T-helper 22 cell (primary cell): ENCODE measurements around the gene ZBTB17.
A peak's percentile ranks its signal among the peaks of the same experiment; 100 is the strongest.

Experiments used
- DNase-seq: peaks from one replicate; pipeline ENCODE4 v3.0.0-alpha.2; 2020; ENCODE audit warnings: low read depth

Gene ZBTB17

DNA sequence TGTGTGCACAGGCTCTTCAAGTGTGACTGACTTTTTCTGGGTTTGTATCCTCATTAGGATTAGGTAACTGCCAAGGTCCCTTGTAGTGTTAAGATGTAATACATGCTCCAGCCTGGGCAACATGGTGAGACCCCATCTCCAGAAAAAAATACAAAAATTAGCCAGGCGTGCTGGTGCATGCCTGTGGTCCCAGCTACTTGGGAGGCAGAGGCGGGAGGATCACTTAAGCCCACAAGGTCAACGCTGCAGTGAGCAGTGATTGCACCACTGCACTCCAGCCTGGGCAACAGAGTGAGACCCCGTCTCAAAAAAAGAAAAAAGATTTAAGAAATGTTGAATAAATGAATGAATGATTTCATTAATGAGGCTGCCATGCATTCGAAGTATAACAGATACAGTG, 15.1 kb downstream of the ZBTB17 start:
- no peak for DNase-seq

DNA sequence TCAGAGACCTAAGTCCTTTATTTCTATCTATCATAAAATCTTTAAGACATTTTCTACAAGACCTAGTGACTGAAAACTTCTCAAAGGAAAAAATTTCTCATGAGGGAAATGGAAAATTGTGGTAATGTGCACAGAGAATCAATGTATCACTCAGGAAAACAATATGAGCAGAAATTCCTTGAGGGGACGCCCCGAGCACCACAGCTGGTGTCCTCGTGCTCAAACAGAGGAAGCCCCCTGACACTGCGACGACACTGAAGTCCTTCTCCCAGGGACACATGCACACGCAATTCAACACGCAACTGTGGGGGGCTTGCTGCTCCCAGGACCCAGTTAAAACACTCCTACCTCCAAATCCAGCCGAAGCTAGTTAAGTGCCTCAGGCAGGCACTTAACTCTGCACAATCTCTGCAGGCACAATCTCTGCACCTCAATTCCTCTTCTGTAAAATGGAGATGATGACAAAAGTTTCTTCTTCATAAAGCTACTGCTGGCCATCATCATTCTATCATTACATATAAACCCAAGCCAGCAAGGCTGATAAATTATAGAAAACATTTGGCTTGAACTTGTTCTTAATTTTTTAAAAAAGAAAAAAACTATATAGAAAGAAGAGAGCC, 16.0 kb downstream of the ZBTB17 start:
- DNase-seq = no peak

DNA sequence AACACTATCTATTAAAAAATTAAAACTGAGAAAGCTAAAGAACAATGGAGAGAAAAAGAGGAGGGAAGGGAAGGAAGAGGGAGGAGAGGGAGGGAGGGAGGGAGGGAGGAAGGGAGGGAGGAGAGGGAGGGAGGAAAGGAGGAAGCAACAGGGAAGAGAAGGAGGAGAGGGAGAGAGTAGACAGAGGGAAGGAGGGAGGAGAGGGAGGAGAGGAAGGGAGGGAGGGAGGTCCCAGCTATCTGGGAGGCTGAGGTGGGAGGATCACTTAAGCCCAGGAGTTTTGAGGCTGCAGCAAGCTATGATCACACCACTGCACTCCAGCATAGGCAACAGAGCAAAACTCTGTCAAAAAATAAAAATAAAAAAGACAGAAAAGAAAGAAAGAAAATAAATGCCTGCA, 16.5 kb downstream of the ZBTB17 start:
- no peak for DNase-seq

DNA sequence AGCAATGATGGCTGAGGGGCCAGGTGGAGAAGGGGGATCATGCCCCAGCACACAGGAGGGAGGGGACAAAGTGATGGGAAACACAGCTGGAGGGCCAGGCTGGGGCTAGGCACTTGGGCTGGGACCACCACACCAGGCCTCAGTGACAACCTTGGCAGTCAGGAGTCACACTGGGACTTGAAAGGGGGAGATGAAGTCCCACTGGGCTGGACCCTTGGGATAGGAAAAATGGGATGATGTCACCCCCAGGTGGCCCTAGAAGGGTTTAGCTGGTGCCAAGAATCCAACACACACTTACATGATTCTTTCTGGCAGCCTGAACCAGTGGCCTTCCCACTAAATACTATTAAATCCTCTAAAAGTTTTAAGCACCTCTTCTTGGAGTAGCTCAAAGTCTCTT, 17.1 kb downstream of the ZBTB17 start:
- DNase-seq = no peak

DNA sequence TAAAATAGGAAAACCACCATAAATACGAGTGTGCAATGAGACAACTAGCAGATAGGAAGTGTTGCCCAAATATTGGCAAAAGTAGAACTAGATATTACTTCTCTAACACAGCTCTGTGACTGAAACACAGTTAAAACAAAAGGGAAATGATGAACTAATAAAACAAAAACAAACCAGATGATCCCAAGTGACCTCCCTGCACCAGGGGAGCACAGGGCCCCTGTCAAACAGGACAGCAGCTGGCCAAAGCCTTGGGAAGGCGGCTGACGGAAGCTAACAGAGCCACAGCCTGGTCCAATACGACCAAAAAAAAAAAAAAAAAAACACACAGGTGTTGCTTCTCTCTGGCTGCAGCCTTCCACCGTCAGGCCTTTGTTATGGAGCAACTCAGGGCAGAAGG, 17.8 kb downstream of the ZBTB17 start:
- DNase-seq = no peak

DNA sequence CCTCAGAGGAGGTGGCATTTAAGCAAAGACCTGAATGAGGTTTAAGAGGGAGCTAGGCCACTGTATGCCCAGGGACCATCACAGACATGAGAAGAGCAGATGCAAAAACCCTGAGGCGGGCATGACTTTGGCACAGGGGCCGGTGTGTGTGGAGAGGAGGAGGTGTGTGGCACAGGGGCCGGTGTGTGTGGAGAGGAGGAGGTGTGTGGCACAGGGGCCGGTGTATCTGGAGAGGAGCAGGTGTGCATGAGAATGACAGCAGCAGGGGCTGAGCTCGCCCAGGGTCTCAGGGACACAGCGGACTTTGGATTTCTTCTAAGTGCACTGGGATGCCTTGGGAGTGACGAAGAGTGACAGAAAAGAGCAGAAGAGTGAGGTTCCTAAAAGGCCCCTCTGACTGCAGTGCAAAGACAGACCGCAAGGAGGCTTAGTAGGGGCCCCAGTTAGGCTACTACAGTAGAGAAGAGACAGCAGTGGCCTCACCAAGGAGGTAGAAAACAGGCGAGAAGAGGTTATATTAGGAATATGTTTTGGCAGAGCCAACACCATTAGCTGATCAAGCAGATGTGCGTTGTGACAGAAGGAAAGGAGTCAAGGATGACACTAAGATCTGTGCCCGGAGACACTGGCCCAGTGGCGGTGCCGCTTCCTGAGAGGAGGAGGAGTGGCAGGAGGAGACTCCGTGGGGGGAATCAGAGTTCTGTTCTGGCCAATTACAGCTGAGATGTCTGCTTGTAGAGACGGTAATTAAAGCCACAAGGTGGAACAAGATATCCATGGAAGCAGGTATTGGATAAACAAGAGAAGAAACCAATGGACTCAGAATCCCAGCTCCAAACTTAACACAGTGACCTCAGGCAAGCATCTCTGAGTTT, 18.4 kb downstream of the ZBTB17 start:
- DNase-seq = no peak

DNA sequence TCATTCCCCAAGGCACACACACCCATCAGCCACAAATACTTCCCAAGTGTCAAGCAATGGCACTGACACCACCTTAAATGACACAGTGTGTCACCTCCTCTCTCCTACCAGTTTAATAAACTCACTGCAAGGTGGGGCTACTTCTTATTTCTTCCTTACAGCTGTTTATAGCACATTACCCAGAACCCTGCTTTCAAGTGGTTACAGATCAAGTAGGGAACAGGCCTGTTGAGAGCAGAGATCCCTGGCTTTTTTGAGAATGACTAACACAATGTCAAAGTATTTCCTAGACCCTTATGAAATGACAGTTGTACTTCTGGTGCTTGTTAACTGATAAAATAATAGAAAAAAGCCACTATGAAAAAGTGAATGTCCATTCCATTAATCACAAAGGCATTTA, 19.8 kb downstream of the ZBTB17 start:
- DNase-seq = no peak

DNA sequence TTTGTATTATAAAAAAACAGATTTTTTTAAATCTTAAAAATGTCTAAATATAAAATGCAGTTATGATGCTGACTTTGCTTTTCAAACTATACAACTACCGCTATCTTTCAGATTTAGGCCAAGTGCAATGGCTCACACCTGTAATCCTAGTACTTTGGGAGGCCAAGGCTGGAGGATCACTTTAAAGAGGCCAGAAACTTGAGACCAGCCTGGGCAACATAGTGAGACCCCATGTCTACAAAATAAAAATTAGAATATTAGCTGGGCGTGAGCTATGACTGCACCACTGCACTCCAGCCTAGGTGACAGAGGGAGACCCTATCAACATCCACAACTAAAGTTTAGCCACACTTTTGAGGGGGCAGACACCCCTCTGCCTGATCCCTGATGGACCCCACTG, 20.3 kb downstream of the ZBTB17 start:
- DNase-seq = no peak

DNA sequence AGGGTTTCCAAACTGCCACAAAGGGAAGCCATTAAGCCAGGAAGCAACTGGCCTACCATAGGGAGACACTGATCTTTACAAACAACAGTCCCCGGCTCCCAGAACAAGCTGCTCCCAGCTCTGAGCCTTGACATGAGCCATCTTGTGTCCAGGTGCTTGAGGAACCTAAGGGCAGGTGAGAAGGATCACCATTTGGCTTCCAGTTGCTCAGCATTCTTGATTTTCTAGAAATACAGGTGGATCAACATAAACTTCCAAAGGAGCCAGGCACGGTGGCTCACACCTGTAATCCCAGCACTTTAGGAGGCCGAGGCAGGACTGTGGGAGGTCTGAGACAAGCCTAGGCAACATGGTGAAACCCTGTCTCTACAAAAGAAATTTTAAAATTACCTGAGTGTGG, 21.6 kb downstream of the ZBTB17 start:
- no peak for DNase-seq

DNA sequence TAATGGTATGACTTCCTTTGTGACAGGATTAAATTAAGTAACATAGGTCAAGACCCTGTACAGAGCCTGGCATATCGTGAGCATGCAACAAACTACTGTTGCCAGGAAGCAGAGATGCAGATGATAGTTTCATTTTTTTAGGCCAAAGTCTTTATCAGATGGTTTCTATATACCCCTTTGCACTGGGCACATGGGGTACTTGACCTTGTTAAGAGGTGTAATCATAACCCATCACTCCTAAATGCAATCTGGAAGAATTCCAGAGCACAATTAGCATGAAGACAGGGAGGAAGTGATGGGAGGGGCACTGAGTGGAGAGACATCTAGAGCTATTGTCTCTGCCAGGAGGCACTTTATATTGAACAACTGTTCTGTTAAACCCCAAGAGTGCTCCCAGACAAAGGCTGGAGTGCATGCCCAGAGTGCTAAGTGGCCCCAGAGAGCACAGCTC, 22.1 kb downstream of the ZBTB17 start:
- DNase-seq = no peak

DNA sequence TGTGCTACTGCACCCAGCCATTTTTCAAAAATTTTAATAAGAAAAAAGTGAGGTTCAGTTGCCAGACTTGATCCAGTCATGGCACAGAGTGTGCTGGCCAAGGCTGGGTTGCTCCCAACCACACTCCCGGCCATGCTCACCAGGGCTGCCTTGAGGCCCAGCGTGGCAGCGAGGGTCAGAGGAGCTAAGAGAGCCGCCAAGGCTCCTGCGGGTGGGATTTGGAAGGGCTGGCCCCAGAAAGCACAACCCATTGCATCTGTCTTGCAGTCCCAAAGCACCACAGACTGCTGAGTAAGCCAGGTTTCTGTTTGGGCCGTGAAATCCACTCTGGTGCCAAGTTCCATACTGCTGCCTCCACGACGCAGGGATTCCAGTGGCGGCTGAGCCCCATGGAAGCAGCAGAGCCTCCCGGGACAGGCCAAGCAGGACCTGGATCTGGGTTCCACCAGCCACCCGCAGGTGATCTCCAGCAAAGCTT, 22.6 kb downstream of the ZBTB17 start:
- no peak for DNase-seq

DNA sequence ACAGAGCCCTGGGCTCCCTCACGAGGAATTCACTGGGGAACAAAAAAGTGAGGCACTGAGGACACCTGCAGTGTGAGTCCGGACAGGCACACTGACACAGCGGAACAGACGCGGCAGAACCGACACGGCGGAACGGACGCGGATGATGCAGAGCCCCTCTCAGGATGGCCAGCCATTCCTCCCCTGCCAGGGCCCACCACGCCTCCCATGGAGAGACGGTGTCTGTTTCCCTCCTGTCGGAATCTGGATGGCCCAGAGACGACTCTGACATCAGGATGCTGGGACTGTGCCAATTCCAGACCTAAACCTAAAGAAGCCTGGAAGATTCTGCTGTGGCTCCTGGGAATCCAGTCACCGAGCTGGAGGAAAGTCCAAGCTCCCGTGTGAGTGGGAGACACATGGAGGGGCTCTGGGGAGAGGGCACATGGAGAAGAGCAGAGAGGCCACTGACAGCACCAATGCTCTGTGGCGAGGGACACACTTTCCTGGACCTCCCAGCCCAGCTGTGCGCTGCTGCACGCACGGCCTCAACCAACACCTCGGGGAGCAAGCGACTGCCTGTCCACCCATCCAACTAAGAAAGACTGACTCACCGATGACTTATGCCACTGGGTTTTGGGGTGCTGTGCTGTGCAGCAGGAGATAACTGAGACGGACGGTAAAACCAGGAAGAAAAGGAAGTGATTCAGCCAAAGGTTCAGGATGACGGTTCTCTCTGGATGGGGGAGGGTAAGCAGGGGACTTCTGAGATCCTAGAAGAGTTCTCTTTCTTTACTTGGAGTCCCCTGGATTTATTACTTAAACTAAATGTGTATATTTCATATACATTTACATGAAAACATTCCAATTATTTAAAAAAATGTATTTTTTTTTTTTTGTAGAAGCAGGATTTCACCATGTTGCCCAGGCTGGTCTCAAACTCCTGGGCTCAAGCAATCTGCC, 23.3 kb downstream of the ZBTB17 start:
- DNase-seq = no peak

DNA sequence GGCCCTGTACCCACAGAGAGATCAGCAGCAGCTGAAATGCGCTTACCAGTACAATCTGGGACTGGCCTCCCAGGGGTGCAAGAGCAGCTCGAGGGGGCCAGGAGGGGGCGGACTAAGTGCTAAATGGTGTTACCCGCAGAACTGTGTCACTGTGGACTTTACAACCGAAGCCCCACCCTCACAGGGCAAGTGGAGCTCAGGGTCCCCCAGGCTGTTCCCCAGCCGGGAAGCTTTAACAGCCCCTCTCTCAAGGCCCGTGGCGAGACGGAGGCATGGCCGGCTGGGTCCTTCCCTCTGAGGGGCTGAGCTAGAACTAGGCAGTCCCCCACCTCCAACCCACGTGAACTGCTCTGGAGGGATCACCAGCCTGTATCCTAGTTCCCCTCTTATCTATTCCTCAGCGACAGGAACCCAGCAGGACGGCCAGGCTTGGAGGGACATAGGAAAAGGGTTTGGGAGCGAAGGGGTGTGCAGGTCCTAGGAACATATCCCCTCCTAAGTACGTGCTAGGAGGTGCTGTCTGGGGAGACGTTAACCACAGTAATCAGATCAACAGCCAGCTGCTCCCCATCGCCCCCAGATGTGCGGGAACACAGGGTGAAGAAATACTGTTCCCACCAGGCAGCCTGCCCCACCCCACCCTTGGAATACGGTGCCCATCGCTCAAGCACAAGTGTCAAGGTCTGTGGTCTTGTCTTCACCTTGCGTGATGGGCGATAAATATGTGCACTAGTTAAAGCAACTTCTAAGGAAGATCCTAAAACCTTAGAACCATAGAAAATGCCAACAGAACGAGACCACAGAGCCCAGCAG, 24.4 kb downstream of the ZBTB17 start:
- DNase-seq = no peak

DNA sequence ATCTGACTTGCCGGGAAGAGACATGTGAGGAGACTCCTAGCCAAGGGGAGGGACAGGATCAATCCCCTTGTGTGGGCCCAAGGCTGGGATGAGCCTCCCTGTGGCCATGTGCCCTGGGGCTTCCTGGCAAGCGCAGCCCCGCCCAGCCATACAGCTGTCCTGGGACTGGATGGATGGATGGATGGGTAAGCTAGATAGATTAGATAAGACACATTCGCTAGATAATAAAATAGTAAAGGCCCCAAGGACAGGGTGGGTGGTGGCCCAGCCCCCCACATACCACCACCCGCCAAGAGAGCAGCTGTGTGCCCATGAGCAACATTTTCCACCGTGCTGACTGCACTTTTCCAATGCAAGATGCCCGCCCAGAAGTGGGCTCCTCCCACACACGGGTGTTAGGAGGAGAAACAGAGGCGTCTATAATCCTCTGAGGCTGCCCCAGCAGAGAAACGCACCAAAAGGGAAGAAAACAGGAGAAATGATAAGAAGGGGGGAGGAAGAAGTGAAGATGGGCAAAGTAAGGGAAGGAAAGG, 25.1 kb downstream of the ZBTB17 start:
- DNase-seq = peak; percentile 54

DNA sequence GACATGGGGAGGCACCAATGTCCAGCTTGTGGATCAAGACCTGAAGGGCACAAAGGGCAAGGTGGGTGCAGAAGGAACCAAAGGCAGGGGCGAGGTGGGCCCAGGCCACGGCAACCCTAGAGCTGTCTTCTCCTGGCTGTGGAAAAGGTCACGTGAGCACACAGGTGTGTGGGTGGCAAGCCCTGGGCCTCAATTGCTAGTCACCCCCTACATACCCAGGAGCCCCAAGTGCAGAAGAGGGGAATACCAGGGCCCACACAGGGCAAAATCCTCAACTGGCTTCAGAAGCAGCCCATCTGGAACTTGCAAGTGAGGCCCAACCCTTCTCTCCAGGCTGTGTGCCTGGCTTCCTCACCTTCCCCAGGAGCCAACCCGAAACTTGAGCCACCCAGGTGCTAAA, 25.6 kb downstream of the ZBTB17 start:
- DNase-seq = no peak

DNA sequence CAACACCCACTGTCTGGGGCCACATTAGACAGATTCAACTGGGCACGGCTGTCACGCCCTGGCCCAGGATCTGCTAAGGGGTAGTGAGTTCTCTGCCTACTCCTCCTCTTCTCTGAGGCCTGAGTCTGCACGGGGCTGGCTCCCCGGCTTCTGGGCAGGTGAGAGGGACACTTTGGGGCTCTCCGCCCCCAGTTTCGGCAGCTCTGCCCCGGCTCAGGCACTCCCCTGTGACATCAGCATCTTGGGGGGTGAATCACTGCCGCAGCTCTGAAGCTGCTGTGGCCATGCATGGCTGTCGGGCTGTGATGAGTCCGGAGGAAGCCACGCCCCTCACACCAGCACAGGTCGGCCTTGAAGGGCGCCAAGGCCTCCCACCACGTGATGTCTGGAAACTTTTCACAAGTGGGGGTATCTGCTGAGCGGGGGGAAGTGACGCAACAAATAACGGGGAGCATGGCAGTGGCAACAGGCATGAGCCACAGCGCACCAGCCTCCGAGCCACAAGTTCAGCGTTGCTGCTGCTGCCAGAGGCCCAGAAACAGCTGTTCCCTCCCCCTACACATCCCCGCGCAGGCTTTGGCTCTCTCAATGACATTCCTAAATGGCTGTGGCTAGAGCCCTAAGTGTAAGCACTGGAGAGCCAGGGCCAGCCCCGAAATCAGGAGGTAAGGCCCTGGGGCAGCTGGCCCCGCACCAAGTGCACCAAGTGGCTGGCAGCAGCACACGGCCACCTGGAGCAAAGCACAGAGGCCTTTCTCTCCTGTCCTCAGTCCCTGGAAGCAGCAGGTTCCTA, 26.3 kb downstream of the ZBTB17 start:
- peak; percentile 98 for DNase-seq

DNA sequence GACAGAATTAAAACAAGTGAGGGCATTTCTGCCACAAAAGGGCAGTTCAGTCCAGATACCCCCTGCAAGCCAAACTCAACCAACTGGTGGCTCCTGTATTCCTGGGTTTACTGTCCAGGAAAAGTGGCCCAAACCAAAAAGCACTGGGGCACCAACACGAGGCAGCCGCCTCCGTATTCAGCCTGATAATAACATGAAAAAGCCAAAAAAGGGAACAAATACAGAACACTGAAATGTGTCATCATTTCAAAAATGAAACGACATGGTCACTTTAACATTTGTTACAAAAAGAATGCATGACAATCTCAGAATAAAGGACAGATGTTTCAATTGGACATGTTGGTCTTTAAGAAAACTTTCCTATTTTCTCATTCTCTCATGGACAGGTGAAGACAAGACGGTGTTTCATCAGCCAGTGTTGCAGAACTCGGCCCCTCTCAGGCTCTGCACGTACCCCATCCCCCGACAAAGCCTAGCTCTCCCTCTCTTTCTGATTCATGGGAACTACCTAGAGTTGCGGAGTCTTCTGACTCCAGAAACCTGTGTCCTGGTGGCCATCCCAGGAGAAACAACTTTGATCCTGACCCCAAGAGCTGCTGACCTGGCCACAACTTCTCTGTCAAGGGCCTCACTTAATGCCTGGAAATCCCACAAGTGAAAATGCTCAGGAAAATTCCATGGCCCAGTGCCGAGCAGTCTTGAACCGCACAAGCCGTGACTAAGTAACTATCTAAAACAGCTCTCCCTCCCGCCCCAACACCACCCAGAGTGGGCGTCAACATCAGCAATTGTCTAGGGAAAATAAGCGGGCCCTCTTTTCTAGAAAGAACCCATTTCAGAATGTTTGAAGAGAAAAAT, 27.1 kb downstream of the ZBTB17 start:
- DNase-seq = no peak

DNA sequence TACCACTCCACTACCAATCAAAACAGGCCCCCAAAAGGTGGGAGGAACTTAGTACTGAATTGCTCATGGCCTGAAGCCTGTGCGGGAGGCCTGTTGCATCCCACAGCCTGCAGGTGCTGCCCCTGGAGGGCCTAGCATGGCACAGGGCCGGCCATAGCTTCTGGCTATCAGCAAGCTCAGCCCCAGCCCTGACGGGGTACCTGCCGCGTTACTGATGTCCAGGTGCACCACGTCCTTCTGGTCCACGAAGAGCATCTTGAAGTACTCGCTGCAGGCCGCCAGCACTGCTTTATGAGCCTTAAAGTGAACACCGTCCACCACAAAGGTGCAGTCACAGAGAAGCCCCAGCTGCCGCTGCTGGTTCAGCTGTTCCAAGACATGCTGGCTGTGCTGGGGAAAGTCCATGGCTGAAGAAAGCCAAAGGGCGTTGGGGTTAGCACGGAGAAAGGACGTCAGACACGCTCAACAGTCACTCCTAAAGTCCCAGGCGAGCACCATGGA, 27.8 kb downstream of the ZBTB17 start:
- no peak for DNase-seq

DNA sequence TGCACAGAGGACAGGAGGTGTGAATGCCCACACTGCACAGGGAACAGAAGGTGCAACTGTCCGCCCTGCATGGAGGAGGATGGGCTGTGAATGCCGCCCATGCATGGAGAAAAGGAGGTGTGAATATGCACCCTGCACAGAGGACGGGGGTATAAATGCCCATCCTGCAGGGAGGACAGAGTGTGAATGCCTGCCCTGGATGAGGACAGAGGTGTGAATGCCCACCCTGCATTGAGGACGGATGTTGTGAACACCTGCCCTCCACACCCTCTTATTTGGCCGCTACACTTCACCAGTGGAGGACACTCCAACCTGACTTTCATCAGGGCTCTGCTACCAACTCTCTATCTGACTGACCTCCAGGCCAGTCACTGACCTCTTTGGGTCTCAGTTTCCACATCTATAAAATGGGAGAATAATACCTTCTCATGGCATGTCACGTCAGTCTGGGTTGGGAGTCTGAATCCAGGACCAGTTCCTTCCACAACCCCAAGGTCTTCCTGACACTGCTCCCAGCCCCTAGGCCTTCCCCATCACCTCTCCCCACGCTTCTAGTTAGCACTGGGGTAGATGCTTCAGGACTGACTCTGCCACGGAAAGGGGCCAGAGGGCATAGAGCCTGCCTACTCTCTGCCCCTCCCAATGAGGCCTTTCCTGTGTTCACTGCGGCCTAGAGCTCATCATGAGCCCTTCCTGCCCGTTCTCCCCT, 28.4 kb downstream of the ZBTB17 start:
- no peak for DNase-seq
